Middle frontal gyrus (tissue), 1 donor: ENCODE measurements around the gene MAML2.
"Not testable (repeated sequence)": the region's sequence is repeated elsewhere in the genome, so short reads cannot be mapped to it uniquely, and the experiment has no call there.

ENCODE experiments used
- DNase-seq: peaks from one replicate; pipeline ENCODE4 v3.0.0-alpha.2; 2015; ENCODE audit warnings: low spot score; ENCODE audit errors: extremely low spot score

The MAML2 gene

DNA sequence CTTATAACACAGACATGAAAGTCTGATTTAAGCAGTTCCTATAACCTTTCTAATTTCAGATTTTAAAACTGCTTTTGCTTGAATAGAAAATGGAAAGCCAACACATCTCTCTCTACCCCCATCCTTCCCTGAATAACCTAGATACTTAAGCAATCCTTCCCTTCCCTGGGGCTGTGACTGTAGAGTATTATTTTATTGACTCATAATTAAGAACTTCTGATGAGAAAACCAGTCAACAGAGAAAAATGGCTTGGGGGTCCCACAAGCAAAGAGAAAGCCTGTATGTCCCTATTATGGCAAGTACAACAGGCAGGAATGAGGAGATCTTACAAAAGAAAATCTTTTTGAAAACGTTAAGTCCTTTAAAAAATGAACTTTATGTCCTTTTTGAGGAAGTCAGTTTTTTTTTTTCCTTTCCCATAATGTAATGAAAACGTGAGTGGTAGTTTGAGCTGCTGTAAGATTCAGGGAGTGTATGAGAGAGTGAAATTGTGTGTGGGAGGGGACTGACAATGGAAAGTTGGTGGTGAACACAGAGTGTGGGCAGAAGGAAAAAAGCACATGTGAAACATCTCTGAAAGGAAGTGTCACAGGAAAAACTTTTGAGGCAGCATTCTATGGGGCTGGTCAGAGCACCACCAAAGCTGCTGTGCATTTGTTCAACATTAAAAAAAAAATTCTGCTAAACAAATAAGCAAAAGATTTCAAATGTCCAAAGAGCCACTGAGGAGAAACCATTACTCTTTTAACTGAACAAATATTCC lies 154.6 kb downstream of the MAML2 start:
- no peak for DNase-seq

- no peak for DNase-seq
Observed at GRCh38 chr11:96187822-96188221, 155.2 kb downstream of the MAML2 start.

- DNase-seq = no peak
Observed at GRCh38 chr11:96186806-96187205, 156.2 kb downstream of the MAML2 start.

GRCh38 chr11:96185220-96185768 lies 157.7 kb downstream of the MAML2 start:
- DNase-seq = no peak

GRCh38 chr11:96180937-96181336 lies 162.1 kb downstream of the MAML2 start:
- not testable (repeated sequence) for DNase-seq

- no peak for DNase-seq
Observed at GRCh38 chr11:96180341-96180740, 162.7 kb downstream of the MAML2 start.

GRCh38 chr11:96179905-96180304 lies 163.1 kb downstream of the MAML2 start:
- no peak for DNase-seq

GRCh38 chr11:96178887-96179279 lies 164.1 kb downstream of the MAML2 start:
- DNase-seq = no peak

- no peak for DNase-seq
Observed at GRCh38 chr11:96178049-96178886, 164.7 kb downstream of the MAML2 start.

DNA sequence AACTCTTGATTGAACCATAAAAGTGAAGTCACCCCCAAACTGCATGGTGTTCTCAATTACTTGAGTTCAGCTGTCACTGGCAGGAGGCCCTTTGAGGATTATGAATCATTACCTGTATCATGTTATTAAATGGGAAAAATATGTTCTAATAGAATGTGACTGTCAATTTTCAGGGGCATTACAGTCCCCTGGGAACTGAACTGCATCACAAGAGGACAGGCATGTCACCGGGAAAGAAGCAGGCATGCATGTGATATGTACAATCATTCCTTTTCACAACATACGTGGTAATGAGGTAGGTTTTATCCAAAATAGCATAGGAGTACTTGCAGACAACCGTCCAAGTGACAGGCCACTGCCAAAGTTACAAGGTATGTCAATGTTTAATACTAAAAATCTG lies 165.8 kb downstream of the MAML2 start:
- DNase-seq = no peak

- no peak for DNase-seq
Observed at GRCh38 chr11:96173906-96174305, 169.1 kb downstream of the MAML2 start.

- DNase-seq = no peak
Observed at GRCh38 chr11:96173422-96173821, 169.6 kb downstream of the MAML2 start.

DNA sequence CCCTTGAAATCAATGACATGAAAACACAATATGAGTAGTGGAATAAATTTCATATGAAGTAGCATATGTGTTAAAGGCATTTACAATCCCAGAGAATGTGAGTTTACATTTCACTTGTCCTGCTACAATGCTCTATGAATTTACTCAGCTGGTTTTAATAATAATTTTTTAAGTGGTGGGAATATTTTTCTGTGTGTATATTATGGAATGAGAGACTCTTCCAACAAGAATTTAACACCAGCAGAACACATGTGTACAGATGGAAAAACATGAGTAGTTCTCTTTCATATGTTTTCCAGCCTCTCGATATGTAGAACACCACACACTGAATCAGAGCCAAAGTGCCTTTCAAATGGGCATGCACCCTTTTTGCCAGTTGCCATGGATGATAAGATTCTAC lies 170.4 kb downstream of the MAML2 start:
- DNase-seq = no peak

- DNase-seq = no peak
Observed at GRCh38 chr11:96169250-96169649, 173.7 kb downstream of the MAML2 start.

- DNase-seq = no peak
Observed at GRCh38 chr11:96168623-96169022, 174.4 kb downstream of the MAML2 start.

DNA sequence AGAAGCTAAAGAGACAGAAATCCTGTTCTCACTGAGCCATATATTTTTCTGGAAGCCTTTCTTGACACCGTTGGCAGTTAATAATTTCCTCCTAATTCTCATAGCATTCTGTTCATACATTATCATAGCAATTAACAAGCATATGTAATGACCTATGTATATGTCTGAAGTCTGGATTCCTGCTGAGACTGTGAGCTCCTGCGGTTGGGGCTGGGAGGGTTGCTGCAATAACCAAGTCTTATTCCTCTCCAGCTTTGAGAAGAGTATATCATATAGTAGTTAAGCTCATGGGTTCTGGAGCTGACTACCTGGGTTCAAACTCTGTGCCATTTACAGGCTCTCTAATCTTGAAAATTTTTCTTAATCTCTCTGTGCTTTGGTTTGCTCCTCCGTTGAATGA lies 175.2 kb downstream of the MAML2 start:
- DNase-seq = no peak

- DNase-seq = no peak
Observed at GRCh38 chr11:96167203-96167758, 175.7 kb downstream of the MAML2 start.

DNA sequence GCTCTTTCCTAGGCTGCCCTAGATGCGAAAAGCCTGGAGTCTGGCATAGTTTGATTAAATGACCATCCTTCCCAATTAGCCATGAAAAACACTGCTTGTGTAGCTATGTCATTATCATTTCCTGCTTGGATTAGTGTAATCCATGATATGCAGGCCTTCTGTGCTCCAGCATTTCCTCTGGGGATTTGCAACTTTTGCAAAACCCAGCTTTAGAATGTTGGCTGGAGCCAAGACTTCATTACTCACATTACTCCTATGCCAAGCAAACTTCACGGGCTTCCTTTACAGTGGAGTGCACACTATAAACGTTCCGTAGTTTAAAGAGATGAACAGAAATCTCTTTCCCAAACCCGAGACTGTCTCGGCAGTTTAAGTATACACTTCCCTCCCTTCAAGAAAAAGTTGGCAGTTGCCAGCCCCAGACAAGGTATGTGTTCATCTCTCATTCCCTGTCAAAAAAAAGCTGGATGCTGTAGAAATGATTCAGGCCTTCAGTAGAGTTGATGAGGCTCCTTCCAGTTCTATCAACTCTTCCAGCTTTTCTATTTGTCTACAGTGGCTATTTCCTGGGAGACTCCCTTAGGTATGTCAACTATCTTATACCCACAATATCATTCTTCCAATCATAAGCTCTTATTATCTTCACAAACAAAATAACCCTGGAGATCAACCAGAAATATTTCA lies 180.0 kb downstream of the MAML2 start:
- DNase-seq = peak; percentile 11

DNA sequence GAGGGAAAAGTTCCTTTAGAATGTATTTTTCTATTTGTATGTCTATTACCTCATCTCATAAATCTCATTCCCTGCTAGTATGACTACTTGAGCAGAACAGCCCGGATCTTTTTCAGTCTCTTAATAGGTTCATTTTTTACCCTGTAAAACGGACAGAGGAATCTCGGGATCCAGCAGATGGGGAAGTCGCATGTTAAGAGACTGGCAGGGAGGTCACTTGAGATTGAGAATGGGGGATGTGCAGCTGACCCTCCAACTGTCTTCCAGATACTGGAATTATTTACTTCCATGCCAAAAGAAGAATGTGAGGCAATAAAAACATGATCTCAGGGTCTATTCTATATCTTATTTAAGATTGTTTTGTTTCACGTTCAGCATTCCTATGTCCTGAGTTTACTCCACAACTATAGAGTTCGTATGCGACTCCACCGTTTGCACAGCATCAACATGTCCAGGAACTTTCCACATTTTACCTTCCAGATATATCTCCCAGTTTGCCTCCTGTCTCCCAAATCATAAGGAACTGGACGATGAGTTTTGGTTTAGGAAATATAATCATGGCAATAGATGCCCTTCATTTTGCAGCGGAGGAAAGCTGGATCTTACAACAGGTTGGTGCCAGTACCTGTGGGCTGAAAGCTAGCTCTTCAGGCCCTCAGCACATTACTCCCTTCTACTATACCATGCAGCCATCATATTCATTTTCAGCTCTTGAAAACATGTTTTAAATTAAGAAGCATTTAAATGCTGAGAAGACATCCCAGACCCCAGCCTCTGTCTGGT lies 181.5 kb downstream of the MAML2 start:
- DNase-seq = no peak

DNA sequence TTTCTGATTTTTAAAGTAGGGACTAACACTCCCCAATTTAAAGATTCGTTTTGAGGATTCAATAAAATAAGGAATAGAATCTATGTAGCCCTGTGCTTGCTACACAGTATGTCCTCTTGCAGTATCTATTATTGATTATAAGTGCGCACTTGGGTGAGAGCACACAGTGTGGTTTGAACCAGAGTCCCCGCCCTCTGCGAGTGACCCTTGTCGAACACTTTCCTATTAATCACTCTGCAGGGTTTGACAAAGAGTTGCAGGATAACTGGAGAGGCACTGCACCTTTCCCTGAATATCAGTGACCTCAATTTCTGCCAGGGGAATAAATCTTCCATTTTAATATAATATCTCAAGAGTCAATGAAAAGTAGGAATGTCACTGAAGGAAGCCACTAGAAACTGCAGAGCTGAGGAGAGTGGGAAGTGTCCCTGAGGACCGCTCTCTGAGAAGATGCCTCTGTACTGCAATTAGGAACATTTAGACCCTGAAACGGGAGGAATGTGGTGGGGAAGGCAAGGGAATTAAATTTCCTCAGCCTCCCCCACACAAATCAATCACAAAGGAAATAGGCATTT lies 182.2 kb downstream of the MAML2 start:
- no peak for DNase-seq
